Esophagus squamous epithelium (tissue), 5 donors: ENCODE data around the gene GBGT1. TPM values are rescaled to one million over a fixed set of nuclear protein-coding genes. Genes with fewer than 3 reads are reported as not detected.

Experiments
- DNase-seq: peaks from one replicate; lab custom pipeline; 2025; lab: John Stamatoyannopoulos, UW
- H3K27ac ChIP-seq, 4 donors: fragments of 200-600 bp; sonication (generic); one replicate each; pipeline ENCODE4 v1.5.1; 2016 to 2019; ENCODE audit warnings: mild to moderate bottlenecking in 1 of 4
- H3K27me3 ChIP-seq, 4 donors: fragments of 200-600 bp; sonication (generic); 1 replicate in 3 of 4; 2 replicates in 1 of 4; pipeline versions ENCODE4 v1.5.1 to v1.6.0; 2017 to 2021; ENCODE audit warnings: antibody characterized with exemption in 1 of 4
- H3K36me3 ChIP-seq, 3 donors: fragments of 200-600 bp; sonication (generic); one replicate each; pipeline ENCODE4 v1.5.1; 2016 to 2019
- H3K4me1 ChIP-seq, 3 donors: fragments of 200-600 bp; sonication (generic); one replicate each; pipeline ENCODE4 v1.5.1; 2017 to 2019
- H3K4me3 ChIP-seq, 4 donors: fragments of 200-600 bp; sonication (generic); 1 replicate in 3 of 4; 2 replicates in 1 of 4; pipeline ENCODE4 v1.5.1; 2016 to 2019; ENCODE audit warnings: mild to moderate bottlenecking in 2 of 4, moderate library complexity in 1 of 4
- H3K9me3 ChIP-seq, 3 donors: fragments of 200-600 bp; sonication (generic); one replicate each; pipeline ENCODE4 v1.5.1; 2016 to 2019
- CTCF ChIP-seq, 6 experiments: fragments of 450-650 bp in 4 of 6; fragments of 200-600 bp in 2 of 6; sonication (generic) in 2 of 6; IDR thresholded peaks; one replicate each; pipeline ENCODE4 v1.5.1; 2016 to 2019; ENCODE audit warnings: antibody characterized with exemption in 6 of 6, mild to moderate bottlenecking in 4 of 6, moderate library complexity in 4 of 6
- POLR2A ChIP-seq, 4 donors: fragments of 450-650 bp; IDR thresholded peaks; one replicate each; pipeline ENCODE4 v1.6.1; 2017; ENCODE audit warnings: antibody characterized with exemption in 4 of 4, mild to moderate bottlenecking in 4 of 4, moderate library complexity in 3 of 4
- WGBS, 2 donors: methylation state at CpG; one replicate each; pipeline ENCODE4 v1.1.5; 2018; 5-methylcytosine and 5-hydroxymethylcytosine counted together
- intact Hi-C: fragments of 100-400 bp; cut with DNase I; formaldehyde crosslinking; loops from one replicate; pipeline ENCODE4 v1.15.0; 2022
- total RNA-seq, 4 donors: library from RNA; depleted of rRNA; stranded (reverse); fragments of >200 nt; gene quantifications; one replicate each; pipeline ENCODE4 v1.1.0, GENCODE V29; 2016
- donor health status: DM: yes; HTN: yes; CAD: no.

The GBGT1 gene
- total RNA-seq, 4 donors from 2014 or later, result 3.0 to 8.8 (median 3.8) TPM

GRCh38 chr9:133204335-133204992 is 40.8 kb upstream of the GBGT1 start:
- Histone ChIP-seq H3K4me3 (no peak overlapping the region), H3K27me3 (peaks cover 0 to 66% (median 0%) of the 10 kb centered on the region in 4 donors), H3K27ac (no peak overlapping the region), H3K36me3 (no peaks in the 10 kb centered on the region), H3K9me3 (no peaks in the 10 kb centered on the region), H3K4me1 (no peaks in the 10 kb centered on the region)
- no peak for DNase-seq
- intact Hi-C loops, result no loop called here
- 83 to 85% methylated on average over 6 to 10 of the region's 17 CpGs for WGBS, 2 donors
- TF ChIP-seq CTCF (IDR thresholded peaks at IDR 0.05) (no peak), POLR2A (IDR thresholded peaks at IDR 0.05) (no peak)

- no peaks in the 10 kb centered on the region for H3K4me1 ChIP-seq
- WGBS, 2 donors, result 72 to 77% methylated on average over 9 of the region's 10 CpGs
- no peaks in the 10 kb centered on the region for H3K36me3 ChIP-seq
- H3K27ac ChIP-seq, result no peak overlapping the region
- peaks cover 0 to 69% (median 0%) of the 10 kb centered on the region in 4 donors for H3K27me3 ChIP-seq
- H3K4me3 ChIP-seq, result no peak overlapping the region
- intact Hi-C loops, result no loop called here
- TF ChIP-seq POLR2A (IDR thresholded peaks at IDR 0.05) (no peak), CTCF (IDR thresholded peaks at IDR 0.05) (no peak)
- H3K9me3 ChIP-seq, result no peaks in the 10 kb centered on the region
- no peak for DNase-seq
Observed at GRCh38 chr9:133203506-133204075, 39.9 kb upstream of the GBGT1 start.

- intact Hi-C loops, result no loop called here
- Histone ChIP-seq H3K9me3 (no peaks in the 10 kb centered on the region), H3K27ac (no peak overlapping the region), H3K4me3 (no peak overlapping the region), H3K36me3 (no peaks in the 10 kb centered on the region), H3K27me3 (peaks cover 0 to 69% (median 0%) of the 10 kb centered on the region in 4 donors), H3K4me1 (no peaks in the 10 kb centered on the region)
- no peak for DNase-seq
- TF ChIP-seq CTCF (IDR thresholded peaks at IDR 0.05), result no peak
- TF ChIP-seq POLR2A (IDR thresholded peaks at IDR 0.05), result no peak
- 88 to 89% methylated on average over 12 to 14 of the region's 14 CpGs for WGBS, 2 donors
Observed at GRCh38 chr9:133202688-133203453, 39.2 kb upstream of the GBGT1 start.

- 74 to 80% methylated on average over 3 to 5 of the region's 11 CpGs for WGBS, 2 donors
- peaks cover 0 to 66% (median 0%) of the 10 kb centered on the region in 4 donors for H3K27me3 ChIP-seq
- DNase-seq, result no peak
- intact Hi-C loops, result no loop called here
- H3K4me3 ChIP-seq, result no peak overlapping the region
- H3K9me3 ChIP-seq, result no peaks in the 10 kb centered on the region
- H3K4me1 ChIP-seq, result no peaks in the 10 kb centered on the region
- no peak overlapping the region for H3K27ac ChIP-seq
- H3K36me3 ChIP-seq, result no peaks in the 10 kb centered on the region
- no peak for TF ChIP-seq POLR2A (IDR thresholded peaks at IDR 0.05)
- no peak for TF ChIP-seq CTCF (IDR thresholded peaks at IDR 0.05)
Observed at GRCh38 chr9:133202145-133202513, 38.4 kb upstream of the GBGT1 start.
